Activated gamma-delta T cell treated with Interleukin-2 at 50 U/mL for 16 hours (primary cell): ENCODE results near the gene TRAF4.
"Not testable (repeated sequence)": the region's sequence is repeated elsewhere in the genome, so short reads cannot be mapped to it uniquely, and the experiment has no call there.

Experiments
- DNase-seq: peaks from one replicate; pipeline ENCODE4 v3.0.0-alpha.2; 2020

Gene TRAF4

GRCh38 chr17:28715217-28715616, 28.6 kb upstream of the TRAF4 start:
- DNase-seq = no peak

- DNase-seq = no peak
Observed at GRCh38 chr17:28716740-28717577, 26.9 kb upstream of the TRAF4 start.

- no peak for DNase-seq
Observed at GRCh38 chr17:28717578-28718332, 26.1 kb upstream of the TRAF4 start, which contains the start of gene RAB34. Gene RAB34 (minus strand): TSS chr17:28717868. CDS start chr17:28717266, 602 bp downstream.

- DNase-seq = no peak
Observed at GRCh38 chr17:28718333-28719020, 25.3 kb upstream of the TRAF4 start.

- DNase-seq = no peak
Observed at GRCh38 chr17:28719021-28719433, 24.8 kb upstream of the TRAF4 start.

- no peak for DNase-seq
Observed at GRCh38 chr17:28720247-28720996, 23.4 kb upstream of the TRAF4 start.

GRCh38 chr17:28720997-28721329, 22.8 kb upstream of the TRAF4 start:
- not testable (repeated sequence) for DNase-seq

GRCh38 chr17:28722417-28723158, 21.2 kb upstream of the TRAF4 start:
- DNase-seq = no peak

GRCh38 chr17:28723159-28723835, 20.5 kb upstream of the TRAF4 start:
- no peak for DNase-seq

GRCh38 chr17:28723836-28724499, 19.8 kb upstream of the TRAF4 start:
- DNase-seq = not testable (repeated sequence)

GRCh38 chr17:28724500-28725165, 19.2 kb upstream of the TRAF4 start:
- no peak for DNase-seq

- no peak for DNase-seq
Observed at GRCh38 chr17:28725166-28725659, 18.6 kb upstream of the TRAF4 start.

- DNase-seq = no peak
Observed at GRCh38 chr17:28725660-28726225, 18.1 kb upstream of the TRAF4 start.

- DNase-seq = peak; percentile 53
Observed at GRCh38 chr17:28726226-28726626, 17.6 kb upstream of the TRAF4 start, which contains the start of gene TLCD1. Gene TLCD1 (minus strand): TSS chr17:28726233. CDS start chr17:28726097, 136 bp downstream.

- DNase-seq = peak; percentile 88
Observed at GRCh38 chr17:28726627-28727491, 17.0 kb upstream of the TRAF4 start.

GRCh38 chr17:28728364-28729200, 15.2 kb upstream of the TRAF4 start, which contains the start of gene NEK8:
Gene NEK8 (plus strand): TSS chr17:28728788. CDS start chr17:28728814, 26 bp downstream.
- peak; percentile 97 for DNase-seq

GRCh38 chr17:28729950-28730330, 13.9 kb upstream of the TRAF4 start:
- no peak for DNase-seq
